Activated naive CD8-positive, alpha-beta T cell treated with anti-CD3 and anti-CD28 coated beads, Interleukin-2, amount 50 U/mL, for 16 hours (primary cell): ENCODE data around the gene MYEF2.

Experiments
- DNase-seq: peaks from one replicate; pipeline ENCODE4 v3.0.0-alpha.2; 2020; ENCODE audit warnings: low read depth, low spot score

MYEF2 gene

GRCh38 chr15:48177766-48178647 is at the start of gene MYEF2:
Gene MYEF2 (minus strand): TSS chr15:48178295. CDS start chr15:48178237, 58 bp downstream.
- DNase-seq = peak; percentile 34

- DNase-seq = no peak
Observed at GRCh38 chr15:48225771-48226170, 47.7 kb upstream of the MYEF2 start.

GRCh38 chr15:48222627-48223026 is 44.5 kb upstream of the MYEF2 start:
- no peak for DNase-seq

GRCh38 chr15:48221885-48222284 is 43.8 kb upstream of the MYEF2 start:
- no peak for DNase-seq

GRCh38 chr15:48221261-48221660 is 43.2 kb upstream of the MYEF2 start:
- DNase-seq = no peak

- no peak for DNase-seq
Observed at GRCh38 chr15:48205981-48206380, 27.9 kb upstream of the MYEF2 start, which contains the start of gene SLC12A1. Gene SLC12A1 (plus strand): TSS chr15:48206302. CDS start chr15:48207720, 1,418 bp downstream.

- DNase-seq = no peak
Observed at GRCh38 chr15:48202068-48202467, 24.0 kb upstream of the MYEF2 start.

GRCh38 chr15:48191574-48192225 is 13.6 kb upstream of the MYEF2 start, which contains the start of gene CTXN2:
Gene CTXN2 (plus strand): TSS chr15:48191665. CDS start chr15:48201301, 9,636 bp downstream.
- no peak for DNase-seq

- DNase-seq = no peak
Observed at GRCh38 chr15:48190932-48191573, 13.0 kb upstream of the MYEF2 start.

- no peak for DNase-seq
Observed at GRCh38 chr15:48186271-48186670, 8.2 kb upstream of the MYEF2 start.

- no peak for DNase-seq
Observed at GRCh38 chr15:48185529-48185928, 7.4 kb upstream of the MYEF2 start.

GRCh38 chr15:48182749-48183148 is 4.7 kb upstream of the MYEF2 start:
- DNase-seq = no peak

- no peak for DNase-seq
Observed at GRCh38 chr15:48178648-48178931, 495 bp upstream of the MYEF2 start.

- DNase-seq = no peak
Observed at GRCh38 chr15:48177383-48177765, 721 bp downstream of the MYEF2 start.

GRCh38 chr15:48176957-48177356 is 1.1 kb downstream of the MYEF2 start:
- no peak for DNase-seq

GRCh38 chr15:48176112-48176511 is 2.0 kb downstream of the MYEF2 start:
- no peak for DNase-seq

GRCh38 chr15:48175126-48175525 is 3.0 kb downstream of the MYEF2 start:
- no peak for DNase-seq

GRCh38 chr15:48170981-48171380 is 7.1 kb downstream of the MYEF2 start:
- DNase-seq = no peak

- no peak for DNase-seq
Observed at GRCh38 chr15:48168616-48169015, 9.5 kb downstream of the MYEF2 start.

- DNase-seq = no peak
Observed at GRCh38 chr15:48153526-48153925, 24.6 kb downstream of the MYEF2 start.

- no peak for DNase-seq
Observed at GRCh38 chr15:48149858-48150257, 28.2 kb downstream of the MYEF2 start.

GRCh38 chr15:48147358-48147757 is 30.7 kb downstream of the MYEF2 start:
- no peak for DNase-seq

GRCh38 chr15:48145923-48146322 is 32.2 kb downstream of the MYEF2 start:
- DNase-seq = no peak
